UCSD-AML1 (cell line): ENCODE data around the gene KIRREL3.

ENCODE experiments used
- DNase-seq: peaks from one replicate; lab custom pipeline; 2025; ENCODE audit not compliant: unreplicated experiment; lab: John Stamatoyannopoulos, UW

The KIRREL3 gene

GRCh38 chr11:127000291-127000968 is at the start of gene KIRREL3:
Gene KIRREL3, minus strand, starts transcription at chr11:127000770.
- no peak for DNase-seq

GRCh38 chr11:127050186-127050585 is 49.6 kb upstream of the KIRREL3 start:
- no peak for DNase-seq

- DNase-seq = no peak
These were observed 48.9 kb upstream of the KIRREL3 start for GRCh38 chr11:127049486-127049885.

GRCh38 chr11:127044535-127044934 is 44.0 kb upstream of the KIRREL3 start:
- DNase-seq = no peak

DNA sequence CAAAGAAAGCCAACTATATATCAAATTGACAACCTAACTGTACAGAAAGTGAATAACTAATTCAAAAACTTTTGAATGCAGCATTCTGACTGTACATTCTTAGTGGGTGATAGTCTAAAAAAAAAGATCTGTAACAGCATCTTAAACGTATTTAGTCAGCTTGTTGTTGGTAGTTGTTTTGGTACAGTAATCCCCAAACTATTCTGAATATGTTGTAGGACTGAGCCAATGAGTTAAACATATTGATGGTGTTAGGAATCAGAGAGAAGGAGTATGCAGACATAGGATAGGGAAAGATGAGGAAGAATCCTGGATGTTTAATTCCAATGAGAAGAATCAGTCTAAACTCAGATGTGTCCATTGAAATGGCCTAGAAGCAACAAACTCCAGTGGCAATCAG is 41.9 kb upstream of the KIRREL3 start:
- no peak for DNase-seq

DNA sequence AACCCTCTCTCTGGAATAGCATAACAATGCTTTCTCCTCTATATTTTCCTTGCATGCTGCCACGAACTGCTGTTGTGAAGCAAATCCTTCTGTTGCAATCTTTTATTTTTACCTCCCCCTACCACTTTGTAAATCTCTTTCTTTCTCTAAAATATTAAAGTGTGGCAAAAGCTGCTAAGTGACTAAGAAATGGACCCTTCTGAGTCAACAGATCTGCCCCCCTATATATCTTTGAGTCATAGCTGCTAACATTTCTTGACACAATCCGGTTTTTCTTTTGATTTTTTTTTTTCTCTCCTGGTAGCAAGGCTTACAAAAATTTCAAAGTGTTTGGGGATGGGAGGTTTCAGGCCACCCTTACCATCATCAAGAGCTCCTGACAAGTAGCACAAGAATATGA is 39.0 kb upstream of the KIRREL3 start:
- DNase-seq = no peak

DNA sequence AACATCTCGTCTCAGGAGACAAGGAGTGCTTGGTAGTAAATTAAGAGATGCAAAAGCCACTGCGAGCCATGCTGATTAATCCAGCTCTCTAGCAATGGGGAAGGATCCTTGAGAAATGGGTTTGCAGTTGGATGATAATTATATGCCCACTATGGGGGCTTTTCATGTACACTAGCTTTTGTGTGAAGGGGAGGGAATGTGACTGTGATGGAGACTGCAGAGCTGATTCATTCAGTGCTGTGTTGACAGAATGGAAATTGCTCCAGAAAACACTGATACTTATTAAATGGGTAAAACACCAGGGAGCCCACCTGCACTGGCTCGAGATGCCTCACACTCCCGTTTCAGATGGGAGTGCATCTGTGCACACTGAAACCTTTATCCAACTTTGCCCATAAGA is 37.0 kb upstream of the KIRREL3 start:
- DNase-seq = no peak

DNA sequence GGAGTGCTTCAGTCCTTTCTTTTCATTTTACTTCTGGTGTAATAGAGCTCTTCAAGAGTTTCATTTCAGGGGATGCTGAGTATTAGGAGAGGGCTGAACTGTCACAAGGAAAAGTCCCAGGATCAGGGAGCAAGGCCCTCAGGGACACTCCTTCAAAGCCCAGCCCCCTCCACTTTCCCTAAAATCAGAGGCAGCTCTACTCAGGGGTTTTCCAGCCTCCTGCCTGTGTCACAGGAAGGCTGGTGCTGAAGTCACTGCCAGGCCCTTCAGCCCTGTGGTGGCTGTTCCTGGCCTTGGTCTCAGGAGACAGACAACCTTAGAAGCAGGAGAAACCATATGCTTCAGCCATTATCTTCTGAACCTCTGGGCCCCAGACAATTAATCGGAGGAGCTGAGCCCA is 36.4 kb upstream of the KIRREL3 start:
- no peak for DNase-seq

GRCh38 chr11:127035824-127036223 is 35.3 kb upstream of the KIRREL3 start:
- DNase-seq = no peak

GRCh38 chr11:127034973-127035372 is 34.4 kb upstream of the KIRREL3 start:
- DNase-seq = no peak

DNA sequence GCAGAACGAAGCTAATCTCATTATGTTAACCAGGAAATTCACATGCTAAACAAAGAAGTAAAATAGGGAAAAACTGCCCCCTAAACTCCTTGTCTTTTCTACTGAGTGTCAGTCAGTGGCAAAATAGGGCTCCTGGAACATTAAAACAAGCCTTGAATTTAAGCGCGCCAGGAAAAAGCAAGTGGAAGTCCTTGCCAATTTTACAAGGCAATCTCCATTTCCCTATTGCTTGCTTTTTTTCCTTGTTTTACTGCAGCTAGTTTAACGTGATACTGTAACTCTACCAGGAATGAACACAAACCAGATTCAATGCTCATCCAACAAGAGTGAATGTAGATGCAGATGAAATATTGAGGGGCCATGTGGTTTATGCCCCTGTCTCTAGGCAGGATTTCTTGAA is 28.1 kb upstream of the KIRREL3 start:
- DNase-seq = no peak

DNA sequence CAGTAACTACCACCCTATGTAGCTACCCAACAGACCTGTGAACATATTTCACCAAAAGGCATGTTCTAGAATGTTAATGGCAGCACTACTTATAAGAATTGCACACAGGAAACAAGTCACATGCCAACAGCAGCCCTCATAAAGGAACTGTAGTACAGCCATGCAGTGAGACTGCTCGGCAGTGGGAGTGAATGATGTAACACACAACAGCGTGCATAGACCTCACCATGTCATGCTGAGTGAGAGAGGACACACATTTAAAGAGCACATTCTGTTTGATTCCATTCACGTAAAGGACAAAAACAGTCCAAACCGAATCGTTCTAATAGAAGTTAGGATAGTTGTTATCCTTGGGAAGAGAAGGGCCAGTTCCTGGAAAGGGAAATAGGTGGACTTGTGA is 27.2 kb upstream of the KIRREL3 start:
- no peak for DNase-seq

GRCh38 chr11:127027000-127027399 is 26.4 kb upstream of the KIRREL3 start:
- DNase-seq = no peak

DNA sequence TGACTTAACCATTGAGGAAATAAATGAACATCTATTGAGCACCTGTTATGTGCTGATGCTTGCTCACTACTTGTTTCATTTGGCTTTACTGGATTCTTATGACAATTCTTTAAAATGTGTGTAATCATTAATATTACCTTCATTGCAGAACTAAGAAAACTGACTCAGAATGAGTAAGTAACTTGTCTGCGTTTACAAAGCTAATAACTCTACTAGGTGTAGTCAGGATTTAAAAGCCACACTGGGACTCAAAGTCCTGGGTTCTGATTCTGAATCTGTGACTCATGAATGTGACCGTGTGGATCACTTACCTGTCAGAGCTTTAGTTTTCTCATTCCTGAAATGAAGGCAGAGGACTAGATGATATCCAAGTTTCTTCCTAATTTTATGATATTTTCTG is 23.4 kb upstream of the KIRREL3 start:
- DNase-seq = no peak

- no peak for DNase-seq
These were observed 18.2 kb upstream of the KIRREL3 start for GRCh38 chr11:127018683-127019279.

GRCh38 chr11:127017482-127017881 is 16.9 kb upstream of the KIRREL3 start:
- DNase-seq = no peak

GRCh38 chr11:127013550-127013949 is 13.0 kb upstream of the KIRREL3 start:
- DNase-seq = no peak

- DNase-seq = no peak
These were observed 5.7 kb upstream of the KIRREL3 start for GRCh38 chr11:127006311-127006710.

DNA sequence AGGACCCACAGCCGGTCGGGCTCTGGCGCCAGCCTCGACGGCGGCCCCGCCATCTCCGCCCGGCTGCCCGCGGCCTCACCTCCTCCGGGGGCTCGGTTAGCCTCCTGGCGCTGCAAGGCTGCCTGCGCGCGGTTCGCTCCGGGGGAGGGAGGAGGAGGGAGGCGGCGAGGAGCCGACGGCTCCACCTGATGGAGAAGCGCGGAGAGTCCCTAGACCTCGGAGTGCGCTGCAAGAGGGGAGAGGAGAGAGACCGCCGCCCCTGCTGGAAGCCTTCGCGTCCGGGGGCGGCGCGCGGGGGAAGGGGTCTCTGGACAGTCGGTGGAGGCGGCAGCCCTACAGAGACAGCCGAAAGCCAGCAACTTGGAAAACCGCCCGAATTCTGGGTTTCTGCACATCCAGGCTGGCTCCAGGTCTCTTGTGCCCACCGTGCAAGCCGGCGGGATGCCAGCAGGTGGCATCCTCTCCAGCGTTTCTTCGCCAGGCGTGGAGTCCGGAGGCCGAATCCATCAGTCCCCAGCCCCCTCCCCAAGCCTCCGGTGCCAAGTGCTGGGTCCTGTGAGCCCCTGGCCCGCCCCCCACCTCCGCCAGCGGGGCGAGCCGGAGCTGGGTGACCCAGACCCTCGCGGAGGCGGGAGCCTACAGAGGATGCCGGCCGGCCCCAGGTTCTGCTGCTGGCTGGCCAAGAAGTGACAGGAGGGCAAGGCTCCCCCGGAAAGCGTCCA is 2.9 kb upstream of the KIRREL3 start:
- no peak for DNase-seq

- no peak for DNase-seq
These were observed 2.2 kb upstream of the KIRREL3 start for GRCh38 chr11:127002669-127003259.

DNA sequence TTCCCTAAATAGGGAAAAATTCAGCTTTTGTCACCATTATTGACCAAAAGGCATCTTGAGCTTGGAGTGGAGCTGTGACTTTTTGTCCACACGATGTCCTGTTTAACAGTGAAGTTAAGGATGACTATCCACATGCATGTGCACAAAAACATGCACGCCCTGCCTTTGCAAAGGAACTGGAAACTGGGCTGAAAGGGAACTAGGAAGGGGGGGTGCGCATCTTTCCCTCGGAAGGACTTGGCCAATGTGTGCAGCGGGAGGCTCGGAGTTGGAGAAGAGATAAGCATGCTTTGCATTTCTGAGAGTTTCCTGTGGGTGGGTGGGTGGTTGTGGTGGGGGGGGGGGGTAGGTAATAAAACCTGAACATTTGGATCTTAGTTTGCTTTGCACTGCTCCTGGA is 411 bp upstream of the KIRREL3 start:
- no peak for DNase-seq

DNA sequence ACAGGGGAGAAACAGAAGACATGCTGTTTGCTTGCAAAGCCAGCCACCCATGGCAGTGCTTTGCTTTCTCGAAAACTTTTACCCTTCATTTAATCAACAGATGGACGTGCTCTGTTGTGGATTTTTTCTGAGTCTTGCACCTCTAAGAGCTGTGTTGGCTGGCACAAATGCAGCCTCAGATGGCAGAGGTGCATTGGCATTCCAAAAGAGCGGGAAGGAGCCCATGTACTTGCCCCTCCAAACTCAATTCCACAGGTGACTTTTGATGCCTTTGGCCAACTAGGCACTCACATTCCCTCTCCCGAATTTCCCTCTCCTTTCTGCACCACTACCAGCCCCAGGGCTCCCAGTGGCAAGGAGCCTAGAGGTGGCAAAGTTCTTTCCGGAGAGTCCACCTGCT is 1.2 kb downstream of the KIRREL3 start:
- DNase-seq = no peak
